GM18520 (cell line): ENCODE data around the gene NBAS.
"Not testable (repeated sequence)": the region's sequence is repeated elsewhere in the genome, so short reads cannot be mapped to it uniquely, and the experiment has no call there.

ENCODE experiments used
- ATAC-seq: cut with Tn5 transposase; IDR thresholded peaks from one replicate; pipeline ENCODE4 v1.9.1; 2021; ENCODE audit not compliant: unreplicated experiment

NBAS gene

DNA sequence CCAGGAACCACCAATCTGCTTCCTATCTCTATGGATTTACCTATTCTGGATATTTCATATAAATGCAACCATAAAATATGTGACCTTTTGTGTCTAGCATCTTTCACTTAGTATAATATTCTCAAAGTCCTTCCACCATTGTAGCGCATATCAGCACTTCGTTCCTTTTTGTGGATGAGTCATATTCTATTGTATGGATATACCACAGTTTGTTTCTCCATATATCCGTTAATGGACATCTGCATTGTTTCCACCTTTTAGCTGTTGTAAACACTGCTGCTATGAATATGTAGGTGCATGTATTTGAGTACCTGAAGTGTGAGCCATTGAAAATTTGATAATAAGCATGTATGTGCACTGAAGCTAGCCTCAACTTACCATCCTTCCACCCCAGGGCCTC is 80.1 kb downstream of the NBAS start:
- ATAC-seq = no peak

DNA sequence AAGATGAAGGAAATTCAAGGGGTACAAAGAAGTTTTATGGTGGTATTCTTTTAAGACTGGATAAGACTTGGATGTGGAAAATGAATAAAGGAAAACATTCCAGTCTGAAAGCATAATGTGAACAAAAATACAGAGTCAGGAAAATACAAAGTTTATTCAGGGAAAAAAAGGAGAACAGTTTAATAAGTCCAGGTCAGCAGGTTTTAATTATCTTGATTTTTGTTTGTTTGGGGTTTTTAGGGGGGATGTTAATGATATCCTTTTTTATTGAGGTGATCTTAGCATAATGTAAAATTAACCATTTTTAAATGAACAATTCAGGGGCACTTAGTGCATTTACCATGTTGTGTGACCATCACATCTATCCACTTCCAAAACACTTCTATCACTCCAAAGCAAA is 80.6 kb downstream of the NBAS start:
- no peak for ATAC-seq

DNA sequence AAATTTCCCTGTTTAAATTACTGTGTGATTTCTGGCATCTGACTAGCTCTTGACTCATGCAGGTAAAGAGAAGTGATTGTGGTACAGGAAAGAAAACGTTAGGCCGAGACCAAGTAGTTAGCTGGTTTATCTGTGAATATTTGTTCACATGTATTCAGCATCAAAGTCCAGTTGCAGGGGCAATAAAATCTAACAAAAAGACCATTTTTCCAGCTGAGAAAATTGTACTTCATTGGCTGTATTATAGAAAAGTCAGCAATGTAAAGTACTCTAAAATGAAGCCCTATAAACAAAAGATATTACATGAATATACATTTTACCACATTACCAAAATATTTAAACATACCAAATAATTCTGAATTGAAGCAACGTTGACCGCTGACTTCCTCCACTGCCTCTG is 88.3 kb downstream of the NBAS start:
- ATAC-seq = no peak

DNA sequence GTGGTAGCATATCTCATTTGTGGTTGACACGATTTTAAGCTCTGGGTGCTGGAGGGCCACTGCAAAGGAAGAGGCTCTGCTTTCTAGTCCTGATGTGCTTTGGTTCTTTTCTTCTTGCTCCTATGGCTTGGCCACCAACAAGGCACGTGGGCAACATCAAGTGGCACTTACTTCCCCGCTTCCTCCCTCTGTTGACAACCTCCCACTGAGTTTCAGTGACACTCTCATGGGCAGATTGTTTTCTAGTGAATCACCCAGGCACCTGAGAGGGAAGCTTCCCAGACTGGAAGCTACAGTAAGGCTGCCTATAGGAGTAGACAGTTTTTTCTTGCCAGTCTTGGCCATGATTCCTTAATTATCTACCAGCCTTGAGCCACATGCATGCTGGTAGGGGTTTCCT is 89.0 kb downstream of the NBAS start:
- no peak for ATAC-seq

DNA sequence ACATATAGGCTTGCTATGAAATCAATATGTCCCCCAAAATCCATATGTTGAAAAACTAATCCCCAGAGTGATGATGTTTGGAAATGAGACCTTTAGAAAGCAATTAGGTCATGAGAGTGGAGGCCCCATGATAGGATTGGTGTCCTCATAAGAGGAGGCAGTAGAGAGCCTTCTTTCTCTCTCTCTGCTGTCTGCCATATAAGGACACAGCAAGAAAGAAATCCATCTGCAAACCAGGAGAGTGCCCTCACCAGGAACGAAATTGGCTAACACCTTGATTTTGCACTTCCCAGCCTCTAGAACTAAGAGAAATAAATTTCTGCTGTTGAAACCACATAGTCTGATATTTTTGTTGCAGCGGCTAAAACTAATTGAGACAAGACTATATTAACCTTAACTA is 89.5 kb downstream of the NBAS start:
- no peak for ATAC-seq

DNA sequence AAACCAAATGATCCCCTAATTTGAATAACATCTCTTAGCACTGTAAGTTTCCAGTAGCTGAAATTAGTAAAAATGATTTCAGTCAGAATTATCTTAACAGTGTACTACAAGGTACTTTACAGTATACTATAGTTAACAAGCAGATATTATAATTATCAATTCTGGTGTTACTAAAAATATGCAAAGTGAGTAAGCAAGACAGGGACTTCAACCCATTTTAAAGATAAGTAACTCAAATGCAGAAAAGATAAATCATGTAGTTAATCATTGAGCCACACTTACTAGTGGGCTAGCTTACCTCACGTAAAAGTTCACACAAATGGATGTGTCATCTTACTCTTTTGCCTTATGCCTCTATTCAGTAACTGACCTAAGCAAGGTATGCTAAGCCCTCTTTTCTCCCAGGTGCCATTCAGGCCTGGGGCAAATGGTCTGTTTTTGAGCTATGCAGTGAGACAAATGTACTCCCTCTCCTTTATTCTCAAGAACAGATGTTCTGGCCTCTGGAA is 101.0 kb downstream of the NBAS start:
- no peak for ATAC-seq

DNA sequence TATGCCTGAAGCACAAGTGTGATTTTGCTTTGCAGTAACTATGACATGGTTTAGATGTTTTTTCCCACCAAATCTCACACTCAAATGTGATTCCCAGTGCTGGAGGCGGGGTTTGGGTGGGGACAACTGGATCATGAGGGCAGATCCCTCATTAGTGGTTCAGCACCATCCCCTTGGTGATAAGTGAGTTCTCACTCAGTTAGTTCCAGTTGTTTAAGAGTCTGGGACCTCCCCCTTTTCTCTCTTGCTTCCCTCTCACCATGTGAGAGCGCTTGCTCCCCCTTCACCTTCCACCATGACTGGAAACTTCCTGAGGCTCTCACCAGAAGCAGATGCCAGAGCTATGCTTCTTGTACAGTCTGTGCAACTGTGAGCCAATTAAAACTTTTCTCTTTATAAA is 102.9 kb downstream of the NBAS start:
- no peak for ATAC-seq

DNA sequence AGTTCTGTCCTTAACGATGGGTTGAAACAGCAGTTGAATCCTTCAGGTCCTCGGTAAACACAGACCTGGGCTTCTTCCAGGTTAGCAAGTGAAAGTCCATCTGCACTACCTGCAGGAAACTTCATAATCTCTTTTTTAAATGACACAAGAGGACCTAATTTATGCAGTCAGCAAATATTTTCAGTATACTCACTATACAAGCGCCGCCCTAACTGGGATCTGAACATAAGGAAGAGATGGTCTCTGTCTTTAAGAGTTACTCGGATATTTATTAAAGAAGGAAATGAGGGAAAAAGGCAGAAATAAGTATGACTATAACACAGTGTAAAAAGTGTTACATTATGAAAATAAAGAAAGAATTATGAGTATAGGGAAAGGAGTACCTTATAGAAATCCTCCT is 103.3 kb downstream of the NBAS start:
- ATAC-seq = no peak

DNA sequence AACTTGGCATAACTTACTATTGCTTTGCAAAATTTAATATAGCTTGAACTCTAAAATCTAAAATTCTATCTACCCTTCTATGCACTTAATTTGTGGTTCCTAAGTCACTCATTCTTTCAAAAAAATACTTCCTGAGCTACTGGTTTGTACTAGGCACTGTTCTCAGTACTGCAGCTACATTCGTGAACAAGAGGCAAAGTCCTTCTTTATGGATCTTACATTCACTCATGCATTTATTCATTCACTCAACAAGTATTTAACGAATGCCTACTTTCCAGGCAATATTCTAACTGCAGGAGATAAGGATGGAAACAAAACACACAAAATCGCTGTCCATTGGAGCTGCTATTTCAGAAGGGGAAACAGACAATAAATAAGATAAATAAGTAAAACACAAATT is 104.8 kb downstream of the NBAS start:
- ATAC-seq = no peak

DNA sequence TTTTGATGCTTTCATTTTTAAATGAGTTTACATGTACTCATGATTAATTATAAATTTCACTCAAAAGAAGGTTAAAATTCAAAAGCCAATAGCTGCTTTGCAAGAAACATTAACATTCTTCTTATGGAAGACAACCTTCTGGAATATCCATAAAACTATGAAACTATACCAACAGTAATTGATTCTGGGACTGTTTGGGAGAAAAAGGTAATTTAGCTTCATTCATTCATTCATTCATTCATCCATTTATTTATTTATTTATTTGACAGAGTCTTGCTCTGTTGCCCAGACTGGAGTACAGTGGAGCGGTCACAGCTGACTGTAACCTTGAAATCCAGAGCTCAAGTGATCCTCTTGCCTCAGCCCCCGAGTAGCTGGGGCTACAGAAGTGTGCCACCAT is 110.3 kb downstream of the NBAS start:
- ATAC-seq = no peak

DNA sequence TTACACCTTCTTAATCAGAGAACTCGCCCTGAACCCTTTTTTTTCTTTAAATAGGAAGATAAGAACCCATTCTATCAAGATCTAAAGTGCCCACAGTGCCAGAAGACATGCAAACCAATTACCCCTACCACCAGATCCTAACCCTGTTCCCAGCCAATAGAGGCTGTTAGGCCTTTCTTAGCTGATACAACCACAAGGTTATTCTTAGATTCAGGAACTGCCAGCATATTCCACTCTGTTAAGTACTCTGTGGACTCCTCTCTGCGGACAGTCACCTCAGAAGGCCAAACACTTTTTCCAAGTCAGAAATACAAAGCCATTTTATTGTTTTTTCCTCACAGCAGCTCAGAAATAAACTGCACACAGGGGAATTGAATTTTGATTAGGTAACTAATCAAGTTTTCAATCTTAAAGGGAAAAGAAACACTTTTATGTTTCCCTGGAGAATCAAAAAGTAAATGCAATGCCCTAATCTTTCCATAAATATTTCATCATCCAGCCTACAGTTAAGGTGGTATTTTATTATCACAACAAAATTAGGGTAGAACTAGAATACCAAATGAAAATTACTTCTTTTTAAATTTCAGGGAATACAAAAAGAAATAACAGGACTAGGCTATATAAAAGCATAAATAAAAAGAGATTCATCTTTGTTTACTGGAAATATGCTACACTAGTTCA is 111.4 kb downstream of the NBAS start:
- no peak for ATAC-seq

DNA sequence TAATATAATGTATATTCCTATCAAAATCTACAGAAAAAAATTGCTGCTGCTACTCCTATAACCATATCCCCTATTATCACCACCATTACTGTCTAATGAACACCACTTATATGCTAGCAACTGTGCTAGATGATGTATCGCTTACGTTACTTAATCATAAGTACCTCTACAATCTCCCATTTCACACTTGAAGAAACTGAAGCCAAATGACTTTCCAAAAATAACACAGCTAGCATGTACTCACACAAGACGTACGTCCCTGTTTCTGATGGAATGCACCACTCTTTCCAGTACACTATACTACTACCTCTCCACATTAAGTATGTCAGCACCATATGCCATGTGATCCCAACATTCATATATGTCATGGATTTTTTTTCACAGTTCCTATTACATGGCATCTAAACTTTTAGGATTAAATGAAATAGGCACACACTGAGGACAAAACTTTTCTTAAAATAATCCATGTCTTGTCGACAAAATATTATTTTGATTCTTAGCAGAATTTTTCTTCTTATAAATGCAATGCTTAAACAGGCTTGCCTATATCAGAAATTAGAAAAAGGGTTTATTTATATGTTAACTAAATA is 112.8 kb downstream of the NBAS start:
- ATAC-seq = no peak

DNA sequence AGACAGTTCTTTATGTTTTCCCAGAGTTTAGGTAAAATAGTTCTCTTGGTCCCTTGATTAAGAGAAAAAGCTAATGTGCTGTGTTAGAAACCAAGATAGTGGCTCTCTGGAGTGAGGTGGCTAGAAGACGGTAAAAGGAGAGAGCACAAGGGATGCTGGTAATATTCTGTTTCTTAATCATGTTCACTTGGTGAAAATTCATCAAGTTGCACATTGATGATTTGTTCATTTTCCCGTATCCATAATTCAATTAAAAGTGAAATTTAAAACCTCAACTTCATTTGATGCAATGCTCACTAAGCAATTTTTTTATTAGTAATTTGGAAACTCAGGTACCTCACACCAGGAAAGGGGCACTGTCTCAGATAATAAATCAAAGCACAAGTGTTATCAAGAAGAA is 113.8 kb downstream of the NBAS start:
- ATAC-seq = no peak

DNA sequence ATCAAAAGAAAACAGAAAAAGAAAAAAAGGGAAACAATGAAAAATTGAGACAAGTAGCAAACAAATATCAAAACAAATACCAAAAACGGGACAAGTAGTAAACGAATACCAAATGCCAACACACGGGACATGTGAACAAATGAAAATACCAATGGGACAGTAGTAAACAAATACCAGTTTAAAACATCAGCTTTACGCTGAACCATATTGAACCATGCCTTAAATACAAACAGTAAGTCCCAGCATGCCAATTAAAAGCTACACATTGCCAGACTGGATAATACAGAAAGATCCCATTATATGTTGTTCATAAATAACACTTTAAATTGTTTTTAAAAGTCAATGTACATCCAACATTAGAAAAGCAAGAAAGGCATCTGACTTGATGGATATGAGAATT is 114.2 kb downstream of the NBAS start:
- ATAC-seq = no peak

DNA sequence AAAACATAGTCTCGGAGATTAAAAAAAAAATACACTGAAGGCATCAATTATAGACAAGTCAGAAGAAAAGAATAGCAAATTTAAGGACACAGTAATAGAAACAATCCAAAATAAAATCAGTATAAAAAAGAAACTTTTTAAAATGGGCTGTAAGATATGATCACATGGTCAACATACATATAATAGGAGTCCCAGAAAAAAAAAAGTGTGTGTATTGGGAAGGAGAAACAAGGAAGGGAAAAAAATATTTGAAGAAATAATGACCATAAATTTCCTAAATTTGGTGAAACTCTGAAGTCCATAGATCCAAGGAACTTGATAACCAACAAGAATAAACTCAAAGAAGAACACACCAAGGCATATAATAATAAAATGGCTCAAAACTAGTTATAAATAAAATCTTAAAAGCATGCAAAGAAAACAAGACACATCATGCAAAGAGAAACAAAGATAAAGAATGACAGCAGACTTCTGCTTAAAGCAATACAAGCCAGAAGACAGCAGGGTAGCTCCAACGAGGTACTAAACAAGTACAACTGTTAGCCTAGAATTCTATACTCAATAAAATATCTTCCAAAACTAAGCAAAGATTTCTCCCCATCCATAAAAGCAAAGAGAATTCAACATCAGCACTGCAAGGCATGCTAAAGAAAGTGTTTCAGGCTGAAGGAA is 115.1 kb downstream of the NBAS start:
- ATAC-seq = no peak

DNA sequence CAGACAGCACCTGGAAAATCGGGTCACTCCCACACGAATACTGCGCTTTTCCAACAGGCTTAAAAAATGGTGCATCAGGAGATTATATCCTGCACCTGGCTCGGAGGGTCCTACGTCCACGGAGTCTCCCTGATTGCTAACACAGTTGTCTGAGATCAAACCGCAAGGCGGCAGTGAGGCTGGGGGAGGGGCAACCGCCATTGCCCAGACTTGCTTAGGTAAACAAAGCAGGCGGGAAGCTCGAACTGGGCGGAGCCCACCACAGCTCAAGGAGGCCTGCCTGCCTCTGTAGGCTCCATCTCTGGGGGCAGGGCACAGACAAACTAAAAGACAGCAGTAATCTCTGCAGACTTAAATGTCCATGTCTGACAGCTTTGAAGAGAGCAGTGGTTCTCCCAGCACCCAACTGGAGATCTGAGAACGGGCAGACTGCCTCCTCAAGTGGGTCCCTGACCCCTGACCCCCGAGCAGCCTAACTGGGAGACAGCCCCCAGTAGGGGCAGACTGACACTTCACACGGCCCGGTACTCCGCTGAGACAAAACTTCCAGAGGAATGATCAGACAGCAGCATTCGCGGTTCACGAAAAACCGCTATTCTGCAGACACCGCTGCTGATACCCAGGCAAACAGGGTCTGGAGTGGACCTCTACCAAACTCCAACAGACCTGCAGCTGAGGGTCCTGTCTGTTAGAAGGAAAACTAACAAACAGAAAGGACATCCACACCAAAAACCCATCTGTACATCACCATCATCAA is 121.2 kb downstream of the NBAS start:
- ATAC-seq = not testable (repeated sequence)

DNA sequence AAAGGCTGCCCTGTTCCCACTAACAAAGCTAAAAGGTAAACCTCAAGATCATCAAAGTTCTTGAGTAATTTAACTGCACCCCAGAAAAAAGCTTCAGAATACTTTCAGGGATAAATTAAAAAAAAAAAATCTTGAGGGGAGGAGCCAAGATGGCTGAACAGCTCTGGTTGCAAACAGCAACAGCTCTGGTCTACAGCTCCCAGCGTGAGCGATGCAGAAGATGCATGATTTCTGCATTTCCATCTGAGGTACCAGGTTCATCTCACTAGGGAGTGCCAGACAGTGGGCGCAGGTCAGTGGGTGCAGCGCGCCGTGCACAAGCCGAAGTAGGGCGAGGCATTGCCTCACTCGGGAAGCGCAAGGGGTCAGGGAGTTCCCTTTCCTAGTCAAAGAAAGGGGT is 121.8 kb downstream of the NBAS start:
- not testable (repeated sequence) for ATAC-seq

DNA sequence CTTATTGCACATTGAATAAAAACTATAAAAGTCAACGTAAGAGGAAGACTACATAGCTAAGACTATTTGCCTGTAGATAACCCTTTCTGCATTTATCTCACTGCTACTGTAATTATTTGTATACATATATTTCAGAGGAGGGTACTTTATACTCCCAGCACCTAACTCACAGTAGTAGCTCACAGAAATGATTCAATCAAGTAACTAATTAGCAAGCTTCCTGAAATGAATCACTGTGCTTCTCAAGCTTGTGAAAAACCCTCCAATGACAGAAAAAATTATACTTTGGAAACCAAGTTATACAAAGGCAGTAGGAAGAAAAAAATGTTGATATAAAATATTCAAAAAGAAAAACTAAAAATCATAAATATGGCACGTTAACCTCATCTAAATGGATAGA is 124.9 kb downstream of the NBAS start:
- no peak for ATAC-seq

DNA sequence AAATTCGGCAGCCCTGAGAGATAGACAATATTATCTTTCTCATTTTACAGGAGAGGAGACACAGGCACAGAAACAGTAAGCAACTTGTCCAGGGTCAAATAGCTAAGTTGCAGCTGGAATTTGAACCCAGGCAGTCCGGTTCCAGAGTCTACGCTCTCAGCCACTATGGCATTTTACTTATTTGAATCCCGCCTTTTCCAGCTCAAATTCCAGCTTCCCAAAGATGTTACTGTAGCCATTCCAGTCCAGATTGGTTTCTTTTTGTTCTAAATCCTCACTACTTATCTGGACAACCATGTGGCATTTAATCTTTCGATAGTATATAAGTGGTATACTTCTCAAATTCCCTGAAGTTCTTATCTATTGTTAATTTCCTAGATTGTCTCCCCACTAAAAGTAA is 125.7 kb downstream of the NBAS start:
- ATAC-seq = no peak

DNA sequence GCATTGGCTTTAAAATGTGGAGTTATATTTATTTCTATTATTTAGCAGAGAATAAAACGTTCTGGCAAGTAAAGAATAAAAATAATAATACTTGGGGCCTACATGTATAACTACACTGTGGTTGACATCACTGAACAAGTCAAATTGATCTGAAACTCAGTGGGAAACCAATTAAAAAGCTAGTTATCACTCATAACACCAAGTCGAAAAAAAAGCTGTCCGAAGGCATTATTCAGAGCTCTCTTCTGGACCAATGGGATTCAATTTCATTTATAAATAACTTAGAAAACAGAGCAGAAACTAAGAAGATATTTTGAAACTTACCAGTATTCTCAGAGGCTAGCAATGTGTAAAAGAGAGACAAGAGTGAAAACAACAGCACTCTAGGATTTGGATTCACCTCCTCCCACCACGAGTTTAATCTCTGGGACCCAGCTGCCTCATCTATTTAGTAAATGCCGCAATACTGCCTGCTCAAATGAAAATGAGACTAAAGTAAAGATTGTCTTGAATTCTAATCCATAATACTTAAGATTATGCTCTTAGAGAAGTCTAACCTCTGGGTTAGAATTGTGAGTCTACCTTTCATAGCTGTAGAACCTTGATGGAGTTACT is 128.4 kb downstream of the NBAS start:
- ATAC-seq = no peak

DNA sequence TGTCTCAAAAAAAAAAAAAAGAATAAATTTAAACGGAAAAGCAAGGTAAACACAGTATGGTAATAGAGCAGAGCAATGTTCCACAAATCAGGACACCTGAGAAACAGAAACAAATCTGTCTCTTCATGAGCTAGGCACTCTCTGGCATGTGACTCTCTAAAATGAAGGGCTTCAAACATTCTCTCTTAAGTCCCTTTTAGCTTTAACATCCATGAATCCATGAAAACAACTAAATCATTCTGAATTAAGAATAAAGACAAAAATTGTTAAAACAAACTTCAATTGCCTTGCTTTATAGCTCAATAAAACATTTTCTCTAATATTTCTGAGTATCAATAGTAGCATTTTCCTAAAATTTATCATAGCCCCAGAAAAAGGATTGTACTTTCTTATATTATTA is 132.1 kb downstream of the NBAS start:
- ATAC-seq = no peak
